K562 (cell line): ENCODE results near the gene FKBP9. TPM values are rescaled to one million over a fixed set of nuclear protein-coding genes. Genes with fewer than 3 reads are reported as not detected.

Experiments
- ATAC-seq: fragments of 200-7000 bp; cut with Tn5 transposase; 3 replicates; pipeline ENCODE4 v1.9.1; 2020; ENCODE audit warnings: moderate library complexity
- BruUV-seq: library from RNA; stranded (reverse); fragments of 400-500 nt; replicated peaks from 2 replicates; lab custom pipeline; 2021; lab: Mats Ljungman, UMichigan
- CTCF ChIA-PET: fragments of 300-600 bp; formaldehyde crosslinking; extraction: SDS; loops from one replicate; lab custom pipeline; 2021; ENCODE audit warnings: low intra/inter-chr PET ratio; lab: Yijun Ruan, JAX
- POLR2A ChIA-PET: fragments of 300-600, 350-650 bp; sonication (Branson Sonifier 250); formaldehyde crosslinking; extraction: SDS; loops from one replicate; lab custom pipeline; 2021; ENCODE audit warnings: antibody characterized with exemption, inconsistent platforms; lab: Yijun Ruan, JAX
- DNase-seq, 4 experiments: peaks; one replicate each; pipeline versions ENCODE4 v3.0.0 to v3.0.0-alpha.2; 2011 to 2018; ENCODE audit warnings: low spot score in 3 of 4, mixed read lengths in 3 of 4; ENCODE audit errors: extremely low read depth in 1 of 4
- FAIRE-seq: peaks from 2 replicates; lab custom pipeline; 2011; peaks lifted over from hg19 to GRCh38; lab: Jason Lieb, UNC
- H2AFZ ChIP-seq: 2 replicates; pipeline ENCODE4 v1.6.0; 2011; ENCODE audit warnings: low read depth, low read length, control low read depth, inconsistent platforms
- H3K27ac ChIP-seq: fragments of 200-600 bp; 3 replicates; pipeline ENCODE4 v1.8.0; 2011; ENCODE audit warnings: low read depth, mild to moderate bottlenecking, control low read depth, inconsistent platforms, low read length, moderate library complexity, mixed read lengths; ENCODE audit errors: extremely low read depth
- H3K27me3 ChIP-seq, 2 experiments: fragments of 300-600 bp in 1 of 2; 2 replicates in 1 of 2; 3 replicates in 1 of 2; pipeline versions ENCODE4 v1.6.0 to v1.8.0; 2011; ENCODE audit warnings: inconsistent platforms in 2 of 2, low read length in 2 of 2, mild to moderate bottlenecking in 1 of 2, mixed read lengths in 1 of 2, moderate library complexity in 1 of 2; ENCODE audit not compliant: control insufficient read depth in 2 of 2, insufficient read depth in 2 of 2
- H3K36me3 ChIP-seq: fragments of 300-600 bp; 3 replicates; pipeline ENCODE4 v1.8.0; 2011; ENCODE audit warnings: mild to moderate bottlenecking, low read length, inconsistent platforms; ENCODE audit not compliant: control insufficient read depth, insufficient read depth
- H3K4me1 ChIP-seq, 2 experiments: fragments of 200-600 bp in 1 of 2; replicated peaks in 1 of 2; 2 replicates in 1 of 2; 3 replicates in 1 of 2; pipeline versions ENCODE4 v1.5.1 to v1.8.0; 2011; ENCODE audit warnings: inconsistent platforms in 2 of 2, low read length in 2 of 2, mild to moderate bottlenecking in 1 of 2, mixed read lengths in 1 of 2, moderate library complexity in 1 of 2; ENCODE audit not compliant: control insufficient read depth in 2 of 2, insufficient read depth in 2 of 2
- H3K4me2 ChIP-seq: 2 replicates; pipeline ENCODE4 v1.6.1; 2011; ENCODE audit warnings: low read length, control low read depth, inconsistent platforms, mixed read lengths; ENCODE audit not compliant: insufficient read depth
- H3K4me3 ChIP-seq: fragments of 200-600 bp; sonication (generic), shearing (Covaris generic); 2 replicates; pipeline ENCODE4 v1.5.1; 2016; ENCODE audit warnings: control low read depth, inconsistent platforms
- H3K79me2 ChIP-seq: fragments of 200-600 bp; 3 replicates; pipeline ENCODE4 v1.8.0; 2011; ENCODE audit warnings: low read length, inconsistent platforms; ENCODE audit not compliant: control insufficient read depth, insufficient read depth
- H3K9ac ChIP-seq, 2 experiments: 2 replicates each; pipeline versions ENCODE4 v1.6.0 to v1.6.1; 2011; ENCODE audit warnings: low read depth in 2 of 2, low read length in 2 of 2, control low read depth in 1 of 2, inconsistent platforms in 1 of 2, mild to moderate bottlenecking in 1 of 2, mixed read lengths in 1 of 2; ENCODE audit not compliant: insufficient read depth in 1 of 2
- H3K9me1 ChIP-seq: one replicate; pipeline ENCODE4 v1.6.0; 2011; ENCODE audit warnings: inconsistent platforms, mild to moderate bottlenecking, low read length, moderate library complexity; ENCODE audit not compliant: control insufficient read depth, insufficient read depth
- H3K9me3 ChIP-seq: replicated peaks from 2 replicates; pipeline ENCODE4 v1.5.1; 2011; ENCODE audit warnings: low read depth, low read length, inconsistent platforms; ENCODE audit not compliant: control insufficient read depth, insufficient read depth
- H4K20me1 ChIP-seq: replicated peaks from 2 replicates; pipeline ENCODE4 v1.6.1; 2011; ENCODE audit warnings: low read length, inconsistent platforms, mixed read lengths; ENCODE audit not compliant: control insufficient read depth, insufficient read depth
- SP1 ChIP-seq: sonication (generic); formaldehyde crosslinking; IDR thresholded peaks from 2 replicates; pipeline ENCODE4 v1.8.1; 2022; ENCODE audit warnings: mild to moderate bottlenecking, missing genetic modification reagents
- ZBTB34 ChIP-seq: fragments of 250-450 bp; sonication (Bioruptor Pico); IDR thresholded peaks from 2 replicates; pipeline ENCODE4 v1.8.0; 2021; ENCODE audit warnings: mild to moderate bottlenecking, moderate library complexity
- WGBS: fragments of 100-300 bp; shearing (Covaris generic); methylation state at CpG from one replicate; pipeline ENCODE4 v1.1.6; 2016; ENCODE audit warnings: low coverage, mixed read lengths; ENCODE audit not compliant: insufficient coverage; ENCODE audit errors: missing lambda C conversion rate; 5-methylcytosine and 5-hydroxymethylcytosine counted together
- in situ Hi-C: fragments of 300-500 bp; cut with MboI; formaldehyde crosslinking; loops from 4 replicates; pipeline ENCODE4 v1.15.0; 2018; ENCODE audit warnings: inconsistent platforms, mixed read lengths
- intact Hi-C: fragments of 100-400 bp; cut with micrococcal nuclease; formaldehyde crosslinking; loops from 2 replicates; pipeline ENCODE4 v1.14.2; 2022
- polyA plus RNA-seq, 8 experiments: library from polyadenylated mRNA; depleted of rRNA in 4 of 8; stranded (reverse) in 5 of 8; unstranded in 3 of 8; fragments of >200 nt; fragmentation: Nextera tagmentation in 2 of 8; fragmentation: Illumina TruSeq in 1 of 8; extraction: Ambion mirVana in 2 of 8; extraction: Trizol in 1 of 8; gene quantifications; 2 replicates each; pipeline versions ENCODE4 v1.2.1 to v1.2.3, GENCODE V29; 2011 to 2014; ENCODE audit warnings: inconsistent platforms in 1 of 8, missing spikeins in 1 of 8
- total RNA-seq, 7 experiments: library from RNA; depleted of rRNA in 6 of 7; stranded (reverse); fragments of >200 nt in 6 of 7; fragmentation: Illumina TruSeq in 2 of 7; extraction: Trizol in 2 of 7; gene quantifications; 2 replicates each; pipeline versions ENCODE4 v1.2.1 to v1.2.3, GENCODE V29; 2011 to 2021; ENCODE audit warnings: low replicate concordance in 1 of 7
- TF ChIP-seq, protein P1 (sequence below): sonication (generic); formaldehyde crosslinking; IDR thresholded peaks from 2 replicates; pipeline ENCODE4 v1.8.1; 2022; ENCODE audit warnings: missing genetic modification reagents

FKBP9 gene
- total and polyA plus RNA-seq, 9 of the 15 experiments (the other 6 are each of a cell fraction or from before 2014, with no cell fraction given): 5.9 to 23.7 (median 15.8) TPM

- H3K4me2 ChIP-seq: no peak overlapping the region
- WGBS: 62% methylated on average over 1 of the region's 1 CpG
- no peak overlapping the region for H2AFZ ChIP-seq
- ATAC-seq: no peak
- no peaks in the 10 kb centered on the region for H4K20me1 ChIP-seq
- FAIRE-seq: no peak
- H3K4me3 ChIP-seq: no peak overlapping the region
- H3K79me2 ChIP-seq: no peaks in the 10 kb centered on the region
- peaks cover 9% of the 10 kb centered on the region; the same call in 2 of the 3 replicates for H3K36me3 ChIP-seq
- no peaks in the 10 kb centered on the region for H3K27me3 ChIP-seq
- no peaks in the 10 kb centered on the region for H3K9me3 ChIP-seq
- H3K4me1 ChIP-seq: peaks cover 0 to 11% of the 10 kb centered on the region in 2 experiments; a peak in 4 of 5 replicates
- DNase-seq: no peak
- TF ChIP-seq, protein P1, sequence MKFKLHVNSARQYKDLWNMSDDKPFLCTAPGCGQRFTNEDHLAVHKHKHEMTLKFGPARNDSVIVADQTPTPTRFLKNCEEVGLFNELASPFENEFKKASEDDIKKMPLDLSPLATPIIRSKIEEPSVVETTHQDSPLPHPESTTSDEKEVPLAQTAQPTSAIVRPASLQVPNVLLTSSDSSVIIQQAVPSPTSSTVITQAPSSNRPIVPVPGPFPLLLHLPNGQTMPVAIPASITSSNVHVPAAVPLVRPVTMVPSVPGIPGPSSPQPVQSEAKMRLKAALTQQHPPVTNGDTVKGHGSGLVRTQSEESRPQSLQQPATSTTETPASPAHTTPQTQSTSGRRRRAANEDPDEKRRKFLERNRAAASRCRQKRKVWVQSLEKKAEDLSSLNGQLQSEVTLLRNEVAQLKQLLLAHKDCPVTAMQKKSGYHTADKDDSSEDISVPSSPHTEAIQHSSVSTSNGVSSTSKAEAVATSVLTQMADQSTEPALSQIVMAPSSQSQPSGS (CRISPR knock-in tag): no peak
- TF ChIP-seq SP1 (0 out of 2 replicates have a peak, but pooled peaks have one; percentile 20), ZBTB34 (CRISPR knock-in tag) (no peak)
- H3K9me1 ChIP-seq: no peaks in the 10 kb centered on the region
- ChIA-PET CTCF (no interaction called here), POLR2A (no interaction called here)
- BruUV-seq: no TSS peak
- intact Hi-C loops: no loop called here
- in situ Hi-C loops: no loop called here
- no peak overlapping the region for H3K9ac ChIP-seq
- H3K27ac ChIP-seq: no peak overlapping the region
Observed at GRCh38 chr7:32910195-32910594, 47.0 kb upstream of the FKBP9 start.
